AML-193 (cell line): Measurements from ENCODE around the gene IRF8.

ENCODE experiments used
- DNase-seq, 2 experiments: peaks; one replicate each; lab custom pipeline; 2025; lab: John Stamatoyannopoulos, UW

The IRF8 gene

DNA sequence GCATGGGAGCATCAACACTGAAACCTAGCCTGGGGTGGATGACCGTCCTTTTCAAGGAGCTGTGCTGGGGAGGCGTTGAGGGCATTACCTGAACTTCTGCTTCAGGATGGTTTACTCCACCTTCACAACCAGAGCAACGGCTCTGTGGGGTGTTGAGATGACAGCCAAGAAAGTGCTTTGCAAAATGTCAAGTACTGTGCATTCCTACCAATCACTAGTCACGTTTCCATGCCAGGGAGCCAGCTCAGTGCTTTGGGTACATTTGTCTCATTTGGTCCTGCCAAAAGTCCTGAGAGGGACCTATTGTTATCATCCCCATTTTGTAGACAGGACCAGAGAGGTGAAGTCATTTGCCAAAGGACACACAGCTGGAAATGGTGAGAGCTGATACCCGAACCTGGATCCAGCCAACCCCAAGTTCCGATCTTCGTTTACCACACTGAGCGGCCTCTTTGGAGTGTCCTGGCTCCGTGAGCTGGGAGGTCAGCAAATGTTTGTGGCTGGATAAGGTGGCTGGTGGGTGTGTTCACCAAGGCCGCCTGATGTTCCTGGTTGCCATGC is 61.6 kb downstream of the IRF8 start:
- DNase-seq, result no peak

DNA sequence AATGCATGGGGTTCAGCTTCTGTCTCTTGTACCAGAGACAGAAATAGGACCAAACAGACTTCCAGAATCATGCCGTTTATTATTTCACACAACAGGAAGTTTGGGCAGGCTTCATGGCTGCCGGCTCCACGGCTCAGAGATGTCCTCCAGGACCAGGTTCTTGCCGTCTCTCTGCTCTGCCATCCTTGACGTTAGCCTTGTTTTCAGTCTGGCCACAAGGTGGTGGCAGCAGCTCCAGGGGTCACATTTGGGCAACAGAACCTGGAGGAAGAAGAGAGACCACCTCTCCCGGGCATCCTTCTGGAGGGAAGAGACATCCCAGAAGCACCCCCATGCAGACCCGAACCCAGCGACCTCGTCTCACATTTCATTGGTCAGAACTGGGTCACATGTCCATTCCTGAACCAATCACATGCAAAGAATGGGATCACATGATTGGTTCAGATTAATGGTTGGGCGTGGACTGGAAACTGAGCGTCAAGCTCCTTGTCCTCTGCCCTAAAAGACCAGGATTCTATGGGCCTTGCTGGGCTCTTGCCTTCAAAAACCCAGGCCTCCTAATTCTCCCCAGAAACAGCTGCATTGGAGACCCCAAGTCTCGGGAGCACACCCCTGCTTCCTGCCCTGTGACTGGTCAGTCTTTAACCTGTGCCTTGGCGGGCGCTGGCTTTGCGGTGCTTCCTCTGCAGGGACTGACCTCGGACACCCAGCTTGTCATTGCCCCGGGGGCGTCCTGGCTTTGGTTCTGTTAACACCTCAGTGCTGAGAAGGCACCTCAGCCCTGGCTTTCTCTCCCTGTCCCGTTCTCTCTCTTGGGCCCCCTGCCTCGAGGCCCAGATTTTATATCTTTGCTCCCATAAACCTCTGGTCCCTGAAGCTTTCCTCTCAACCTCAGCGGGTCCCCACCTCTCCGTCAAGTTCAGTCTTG is 63.3 kb downstream of the IRF8 start:
- no peak for DNase-seq

DNA sequence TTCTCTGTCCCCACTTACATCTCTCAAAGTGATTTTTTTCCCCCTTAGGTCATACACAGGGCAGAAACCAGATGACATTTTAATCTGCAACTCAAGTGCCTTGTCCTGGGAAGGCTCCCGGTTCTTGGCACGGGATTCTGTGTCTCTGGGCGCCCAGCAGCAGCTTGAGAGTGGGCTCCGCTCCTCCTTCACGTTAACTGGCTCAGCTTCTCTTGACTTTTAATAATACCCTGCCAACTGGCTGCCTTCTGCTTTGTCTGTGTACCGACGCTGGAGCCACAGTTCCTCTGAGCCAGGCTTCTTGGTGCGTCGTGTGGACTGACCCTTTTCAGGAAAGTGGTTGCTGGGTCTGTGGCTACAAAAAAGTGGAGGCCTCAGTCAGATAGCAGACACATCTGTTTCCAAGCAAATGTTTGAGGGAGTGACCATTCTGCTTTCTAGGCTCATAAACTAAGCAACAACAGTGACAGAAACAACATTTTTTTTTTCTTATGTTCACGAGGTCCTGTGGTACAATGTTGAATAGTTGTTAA is 64.9 kb downstream of the IRF8 start:
- DNase-seq, result no peak

DNA sequence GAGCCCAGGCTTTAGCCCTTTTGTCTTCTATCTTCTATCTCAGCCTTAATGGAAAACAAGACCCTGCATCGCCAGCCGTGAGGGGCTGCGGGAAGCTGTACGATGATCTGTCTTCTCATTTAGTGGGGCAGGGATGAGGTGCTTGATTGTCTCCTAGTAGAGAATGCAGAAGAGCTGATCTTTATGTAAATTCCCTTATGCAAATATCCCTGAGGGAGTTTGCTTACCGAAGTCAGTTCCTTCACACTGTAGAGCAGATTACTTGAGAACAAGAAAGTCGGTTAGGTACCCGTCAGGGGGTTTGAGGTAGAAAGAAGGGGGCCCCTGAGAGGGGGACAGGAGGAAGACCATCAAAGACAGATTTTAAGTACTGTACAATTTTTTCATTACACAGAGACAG is 66.2 kb downstream of the IRF8 start:
- DNase-seq, result no peak

DNA sequence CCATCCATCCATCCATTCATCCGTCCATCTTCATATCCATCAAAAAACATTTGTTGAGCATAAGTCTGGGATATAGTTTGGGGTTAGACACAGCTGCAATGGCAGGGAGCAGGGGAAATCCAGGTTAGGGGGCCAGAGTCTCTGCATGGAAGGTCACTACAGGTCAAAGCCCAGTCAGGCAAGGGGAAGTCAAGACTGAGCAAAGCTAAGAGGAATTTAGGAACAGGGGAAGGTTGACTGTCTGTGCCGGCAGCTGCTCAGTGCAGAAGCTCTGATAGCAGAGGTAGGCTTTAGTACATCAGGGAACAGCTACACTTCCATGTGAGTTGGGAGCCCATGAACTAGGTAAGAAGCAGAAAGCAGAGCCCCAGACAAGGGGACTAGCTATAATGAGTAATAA is 68.1 kb downstream of the IRF8 start:
- DNase-seq, result no peak

DNA sequence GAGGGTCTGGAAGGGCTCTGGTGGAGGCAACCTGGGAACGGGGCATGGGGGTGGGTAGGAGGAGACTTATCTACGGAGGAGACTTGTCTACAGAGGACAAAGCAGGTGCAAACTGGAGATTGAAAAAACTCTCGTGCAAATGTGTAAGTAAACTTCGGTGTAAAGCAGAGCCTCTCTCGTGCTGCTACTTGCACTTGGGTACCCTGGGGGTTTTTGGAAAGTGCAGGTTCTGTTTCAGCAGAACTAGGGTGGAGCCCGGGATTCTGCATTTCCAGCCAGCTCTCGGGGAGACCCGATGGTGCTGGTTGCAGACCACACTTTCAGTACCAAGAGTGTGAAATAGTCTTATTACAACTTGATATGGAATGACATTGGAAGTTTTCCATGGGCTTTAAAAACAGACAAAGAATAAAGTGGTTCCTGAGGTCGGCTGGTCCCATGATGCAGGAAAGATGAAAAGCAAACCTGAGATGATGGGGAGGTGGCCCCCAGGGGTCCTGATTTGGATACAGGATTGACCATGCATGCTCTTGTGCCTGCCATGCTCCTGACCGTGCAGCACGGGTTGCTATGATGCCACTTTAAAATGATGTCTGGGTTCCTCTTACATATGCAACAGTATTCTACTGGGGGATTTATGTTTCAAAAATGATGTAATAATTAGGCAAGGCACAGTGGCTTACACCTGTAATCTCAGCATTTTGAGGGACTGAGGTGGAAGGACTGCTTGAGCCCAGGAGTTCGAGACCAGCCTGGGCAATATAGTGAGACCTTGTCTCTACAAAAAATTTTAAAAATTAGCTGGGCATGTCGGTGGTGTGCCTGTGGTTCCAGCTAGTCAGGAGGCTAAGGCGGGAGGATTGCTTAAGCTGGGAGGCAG is 69.3 kb downstream of the IRF8 start:
- no peak for DNase-seq

DNA sequence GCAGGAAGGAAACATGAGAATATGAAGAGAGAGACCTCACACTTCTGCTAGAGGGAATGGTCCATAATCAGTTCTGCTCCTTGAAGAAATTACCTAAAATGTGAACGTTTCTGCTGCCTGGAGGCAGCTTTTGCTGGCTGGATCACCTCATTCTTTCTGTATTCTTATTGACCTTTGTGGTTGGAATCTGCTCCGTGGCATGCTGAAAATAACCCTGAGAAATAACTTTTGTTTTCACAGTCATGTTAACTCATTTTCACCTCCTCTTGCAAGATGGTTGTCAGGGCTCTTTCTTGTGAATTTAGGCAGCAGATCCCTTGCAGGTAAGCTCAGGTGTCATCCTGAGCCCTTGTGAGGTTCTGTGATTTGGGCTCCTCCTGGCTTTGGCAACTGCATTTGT is 70.2 kb downstream of the IRF8 start:
- no peak for DNase-seq

DNA sequence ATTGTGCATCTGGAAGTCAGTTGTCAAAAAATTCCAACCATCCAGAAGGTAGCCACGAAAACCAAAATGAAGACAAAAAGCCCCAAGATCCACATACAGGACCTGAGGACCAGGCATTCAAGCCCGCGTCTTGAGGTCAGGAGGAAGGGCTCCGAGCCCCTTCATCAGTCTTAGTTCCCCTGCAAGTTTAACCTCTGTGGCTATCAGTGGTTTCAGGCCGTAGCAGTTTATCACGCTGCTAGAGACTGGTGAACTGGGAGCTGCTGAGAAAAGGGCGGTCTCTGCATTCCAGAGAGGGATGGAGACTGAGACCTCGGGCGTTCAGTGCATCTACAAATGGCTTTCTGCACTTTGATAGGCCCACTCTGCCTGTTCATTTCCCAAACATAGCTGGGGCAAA is 70.6 kb downstream of the IRF8 start:
- no peak for DNase-seq

DNA sequence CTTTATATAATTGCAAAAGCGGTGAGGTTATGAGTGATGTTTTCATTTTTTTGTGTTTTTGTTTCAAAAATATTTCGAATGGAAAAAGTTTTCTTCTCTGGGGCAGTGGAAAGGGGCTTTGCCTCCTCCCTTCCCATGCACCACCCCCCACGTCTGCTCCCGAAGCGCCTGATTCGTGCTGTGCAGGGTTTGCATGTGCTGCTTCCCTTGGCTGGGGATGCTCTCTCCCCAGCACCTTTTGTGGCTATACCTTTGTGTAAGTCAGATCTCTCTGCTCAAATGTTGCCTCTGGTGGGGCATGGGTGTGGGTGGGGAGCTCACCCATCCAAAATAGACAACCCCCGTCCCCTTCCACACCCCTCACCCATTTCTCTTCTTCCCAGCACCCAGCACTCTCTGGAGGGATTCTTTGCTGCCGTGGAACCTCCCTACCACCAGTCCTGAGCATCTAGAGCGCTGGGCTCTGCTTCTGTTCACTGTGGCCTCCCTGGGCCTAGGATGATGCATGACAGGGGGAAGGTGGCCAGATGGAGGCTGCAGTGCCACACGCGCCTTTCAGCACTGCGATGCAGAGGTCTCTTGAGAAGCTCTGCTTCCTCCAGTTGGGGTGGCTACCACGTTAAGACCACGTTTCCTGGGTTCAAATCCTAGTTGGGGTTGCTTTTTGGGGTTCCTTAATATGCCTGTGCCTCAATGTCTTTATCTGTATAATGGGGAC is 71.2 kb downstream of the IRF8 start:
- no peak for DNase-seq

DNA sequence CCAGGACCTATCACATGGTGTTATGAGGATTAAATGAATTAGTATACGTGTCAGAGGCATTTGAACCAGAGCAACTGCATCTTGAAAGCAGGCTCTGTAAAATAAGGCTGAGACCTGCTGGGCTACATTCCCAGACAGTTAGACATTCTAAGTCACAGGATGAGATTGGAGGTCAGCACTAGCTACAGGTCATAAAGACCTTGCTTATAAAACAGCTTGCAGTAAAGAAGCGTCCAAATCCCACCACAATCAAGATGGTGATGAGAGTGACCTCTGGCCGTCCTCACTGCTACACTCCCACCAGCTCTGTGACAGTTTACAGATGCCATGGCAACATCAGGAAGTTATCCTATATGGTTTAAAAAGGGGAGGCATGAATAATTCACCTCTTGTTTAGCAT is 71.8 kb downstream of the IRF8 start:
- DNase-seq, result no peak
